Nephron (organoid): ENCODE measurements around the gene BRPF3.

Source experiments
- H3K27ac Mint-ChIP-seq, 3 experiments: 2 replicates each; pipeline ENCODE4 v1.8.0; 2020; ENCODE audit warnings: mixed read lengths in 3 of 3, mild to moderate bottlenecking in 2 of 3, moderate library complexity in 1 of 3
- H3K27me3 Mint-ChIP-seq: 2 replicates; pipeline ENCODE4 v1.8.0; 2021; ENCODE audit warnings: low read depth, mild to moderate bottlenecking, moderate library complexity, mixed read lengths
- H3K36me3 Mint-ChIP-seq: 2 replicates; pipeline ENCODE4 v1.8.0; 2020; ENCODE audit warnings: low read depth, mixed read lengths
- H3K4me1 Mint-ChIP-seq: 2 replicates; pipeline ENCODE4 v1.8.0; 2020; ENCODE audit warnings: mixed read lengths
- H3K4me3 Mint-ChIP-seq, 3 experiments: 2 replicates each; pipeline ENCODE4 v1.8.0; 2020; ENCODE audit warnings: mild to moderate bottlenecking in 3 of 3, mixed read lengths in 3 of 3, moderate library complexity in 2 of 3
- H3K9me3 Mint-ChIP-seq: 2 replicates; pipeline ENCODE4 v1.8.0; 2020; ENCODE audit warnings: mixed read lengths
- CTCF ChIP-seq, 3 experiments: fragments of 200-600 bp; sonication (generic); IDR thresholded peaks; one replicate each; pipeline ENCODE4 v1.5.0; 2021; ENCODE audit warnings: antibody characterized with exemption in 3 of 3; ENCODE audit not compliant: unreplicated experiment in 3 of 3

Gene BRPF3

GRCh38 chr6:36244641-36245280 lies 48.2 kb downstream of the BRPF3 start:
- H3K4me1 Mint-ChIP-seq = peaks cover 51% of the 10 kb centered on the region
- no peak for TF ChIP-seq CTCF (IDR thresholded peaks at IDR 0.05; ENCODE audit: unreplicated experiment in 3 of 3)

GRCh38 chr6:36245572-36246061 lies 49.1 kb downstream of the BRPF3 start:
- TF ChIP-seq CTCF (IDR thresholded peaks at IDR 0.05; ENCODE audit: unreplicated experiment in 3 of 3) = no peak
- no peaks in the 10 kb centered on the region for H3K36me3 Mint-ChIP-seq
- H3K27ac Mint-ChIP-seq = peak overlapping the region; percentile 1 to 88 (median 68)
- H3K4me3 Mint-ChIP-seq = no peak overlapping the region
- H3K4me1 Mint-ChIP-seq = peaks cover 51% of the 10 kb centered on the region
- H3K9me3 Mint-ChIP-seq = no peaks in the 10 kb centered on the region
- H3K27me3 Mint-ChIP-seq = peaks cover 4% of the 10 kb centered on the region

More at GRCh38 chr6:36244641-36245280, 48.2 kb downstream of the BRPF3 start:
- H3K27me3 Mint-ChIP-seq = peaks cover 4% of the 10 kb centered on the region
- H3K27ac Mint-ChIP-seq = peak overlapping the region; percentile 1 to 88 (median 68)
- H3K36me3 Mint-ChIP-seq = no peaks in the 10 kb centered on the region
- H3K9me3 Mint-ChIP-seq = no peaks in the 10 kb centered on the region
- H3K4me3 Mint-ChIP-seq = peak overlapping the region in 1 of 3 experiments; percentile 12

GRCh38 chr6:36246506-36247268 lies 50.1 kb downstream of the BRPF3 start:
- H3K4me3 Mint-ChIP-seq = no peak overlapping the region
- no peaks in the 10 kb centered on the region for H3K36me3 Mint-ChIP-seq
- TF ChIP-seq CTCF (IDR thresholded peaks at IDR 0.05; ENCODE audit: unreplicated experiment in 3 of 3) = no peak
- H3K27ac Mint-ChIP-seq = peak overlapping the region in 2 of 3 experiments; percentile 0 to 39
- peaks cover 48% of the 10 kb centered on the region for H3K4me1 Mint-ChIP-seq
- H3K9me3 Mint-ChIP-seq = no peaks in the 10 kb centered on the region
- H3K27me3 Mint-ChIP-seq = peaks cover 4% of the 10 kb centered on the region

GRCh38 chr6:36247693-36248092 lies 51.1 kb downstream of the BRPF3 start:
- no peak overlapping the region for H3K27ac Mint-ChIP-seq
- no peak overlapping the region for H3K4me3 Mint-ChIP-seq
- H3K4me1 Mint-ChIP-seq = peaks cover 38% of the 10 kb centered on the region
- H3K36me3 Mint-ChIP-seq = no peaks in the 10 kb centered on the region
- H3K27me3 Mint-ChIP-seq = no peaks in the 10 kb centered on the region
- TF ChIP-seq CTCF (IDR thresholded peaks at IDR 0.05; ENCODE audit: unreplicated experiment in 3 of 3) = no peak
- H3K9me3 Mint-ChIP-seq = no peaks in the 10 kb centered on the region

GRCh38 chr6:36248980-36249379 lies 52.4 kb downstream of the BRPF3 start:
- H3K36me3 Mint-ChIP-seq = no peaks in the 10 kb centered on the region
- H3K27me3 Mint-ChIP-seq = no peaks in the 10 kb centered on the region
- H3K4me1 Mint-ChIP-seq = peaks cover 30% of the 10 kb centered on the region
- TF ChIP-seq CTCF (IDR thresholded peaks at IDR 0.05; ENCODE audit: unreplicated experiment in 3 of 3) = no peak
- H3K9me3 Mint-ChIP-seq = no peaks in the 10 kb centered on the region
- H3K4me3 Mint-ChIP-seq = no peak overlapping the region
- H3K27ac Mint-ChIP-seq = peak overlapping the region in 2 of 3 experiments; percentile 54 to 67
